HepG2 (cell line): ENCODE data around the gene TMEM229B. TPM values are rescaled to one million over a fixed set of nuclear protein-coding genes. Genes with fewer than 3 reads are reported as not detected.

Source experiments
- ATAC-seq: fragments of 200-7000 bp; cut with Tn5 transposase; 3 replicates; pipeline ENCODE4 v1.9.1; 2020; ENCODE audit warnings: mild to moderate bottlenecking, moderate library complexity
- BruUV-seq: library from RNA; stranded (reverse); fragments of 400-500 nt; replicated peaks from 2 replicates; lab custom pipeline; 2021; lab: Mats Ljungman, UMichigan
- CTCF ChIA-PET: fragments of 300-600 bp; formaldehyde crosslinking; extraction: SDS; loops from one replicate; lab custom pipeline; 2021; ENCODE audit warnings: low total read pairs, inconsistent platforms, low intra/inter-chr PET ratio; lab: Yijun Ruan, JAX
- POLR2A ChIA-PET: fragments of 350-600 bp; sonication (Branson Sonifier 250); formaldehyde crosslinking; loops from one replicate; lab custom pipeline; 2020; ENCODE audit warnings: antibody characterized with exemption, inconsistent platforms; lab: Yijun Ruan, JAX
- DNase-seq: peaks from one replicate; pipeline ENCODE4 v3.0.0-alpha.2; 2015; ENCODE audit warnings: low spot score
- FAIRE-seq: peaks from 3 replicates; lab custom pipeline; 2011; peaks lifted over from hg19 to GRCh38; lab: Jason Lieb, UNC
- H2AFZ ChIP-seq: one replicate; pipeline ENCODE4 v1.6.1; 2011; ENCODE audit warnings: low read length, inconsistent platforms
- H3K27ac ChIP-seq: fragments of 300-600 bp; 3 replicates; pipeline ENCODE4 v1.8.0; 2011; ENCODE audit warnings: mixed run types, mild to moderate bottlenecking, mixed read lengths, low read length, inconsistent platforms; ENCODE audit not compliant: insufficient read depth; ENCODE audit errors: extremely low read length
- H3K27me3 ChIP-seq, 2 experiments: fragments of 200-600 bp in 1 of 2; 2 replicates in 1 of 2; 3 replicates in 1 of 2; pipeline versions ENCODE4 v1.6.0 to v1.8.0; 2011; ENCODE audit warnings: low read length in 2 of 2, mild to moderate bottlenecking in 2 of 2, moderate library complexity in 2 of 2, inconsistent platforms in 1 of 2; ENCODE audit not compliant: insufficient read depth in 2 of 2, control insufficient read depth in 1 of 2
- H3K36me3 ChIP-seq, 2 experiments: fragments of 200-600 bp in 1 of 2; replicated peaks in 1 of 2; 2 replicates in 1 of 2; 3 replicates in 1 of 2; pipeline versions ENCODE4 v1.5.1 to v1.8.0; 2011; ENCODE audit warnings: low read length in 2 of 2, inconsistent platforms in 1 of 2; ENCODE audit not compliant: insufficient read depth in 2 of 2, control insufficient read depth in 1 of 2
- H3K4me1 ChIP-seq: 2 replicates; pipeline ENCODE4 v1.5.1; 2012; ENCODE audit warnings: low read length, inconsistent platforms; ENCODE audit not compliant: insufficient read depth
- H3K4me2 ChIP-seq: 2 replicates; pipeline ENCODE4 v1.6.0; 2011; ENCODE audit warnings: low read depth, low read length, inconsistent platforms
- H3K4me3 ChIP-seq, 3 experiments: fragments of 200-600 bp in 1 of 3; sonication (generic), shearing (Covaris generic) in 1 of 3; replicated peaks in 1 of 3; 2 replicates each; pipeline ENCODE4 v1.5.1; 2011 to 2016; ENCODE audit warnings: low read length in 3 of 3, inconsistent platforms in 2 of 3, low read depth in 2 of 3, mild to moderate bottlenecking in 2 of 3, control low read depth in 1 of 3, mixed read lengths in 1 of 3; ENCODE audit not compliant: insufficient read depth in 1 of 3
- H3K79me2 ChIP-seq: one replicate; pipeline ENCODE4 v1.6.1; 2011; ENCODE audit warnings: low read length, inconsistent platforms; ENCODE audit not compliant: insufficient read depth
- H3K9ac ChIP-seq: 2 replicates; pipeline ENCODE4 v1.6.0; 2011; ENCODE audit warnings: mild to moderate bottlenecking, low read depth, low read length, inconsistent platforms; ENCODE audit not compliant: insufficient read depth
- H3K9me3 ChIP-seq: 2 replicates; pipeline ENCODE4 v1.5.1; 2012; ENCODE audit warnings: mild to moderate bottlenecking, low read length
- H4K20me1 ChIP-seq: 2 replicates; pipeline ENCODE4 v1.6.0; 2011; ENCODE audit warnings: inconsistent platforms, mild to moderate bottlenecking, low read length, moderate library complexity; ENCODE audit not compliant: insufficient read depth
- ASH2L ChIP-seq: fragments of 300-600, 200-600 bp; sonication (generic); IDR thresholded peaks from 2 replicates; pipeline ENCODE4 v1.7.0; 2017; ENCODE audit warnings: low read depth, mild to moderate bottlenecking, moderate library complexity, mixed read lengths, low read length; ENCODE audit not compliant: insufficient read length
- SIN3A ChIP-seq: IDR thresholded peaks from 2 replicates; pipeline ENCODE4 v1.6.1; 2011; ENCODE audit warnings: low read depth, mild to moderate bottlenecking, control low read depth, low read length, borderline replicate concordance
- TP53 ChIP-seq: sonication (generic); formaldehyde crosslinking; conservative IDR thresholded peaks from 2 replicates; pipeline ENCODE4 v1.4.0; 2020; ENCODE audit warnings: missing genetic modification reagents
- ZFP62 ChIP-seq: sonication (generic); formaldehyde crosslinking; IDR thresholded peaks from 2 replicates; pipeline ENCODE4 v1.4.0; 2020; ENCODE audit warnings: missing genetic modification reagents
- ZNF234 ChIP-seq: sonication (generic); formaldehyde crosslinking; conservative IDR thresholded peaks from 2 replicates; pipeline ENCODE4 v1.5.1; 2020; ENCODE audit warnings: mild to moderate bottlenecking, missing genetic modification reagents
- WGBS: methylation state at CpG from one replicate; pipeline ENCODE4 v1.1.6; 2017; ENCODE audit warnings: low lambda C conversion rate; 5-methylcytosine and 5-hydroxymethylcytosine counted together
- in situ Hi-C: cut with HindIII; loops from 2 replicates; pipeline ENCODE4 v1.10.0; 2017; ENCODE audit warnings: low pct_unique_long_range_greater_than_20kb; ENCODE audit not compliant: extremely low pct_ligation_motif_present
- intact Hi-C: fragments of 100-400 bp; cut with micrococcal nuclease; formaldehyde crosslinking; loops from one replicate; pipeline ENCODE4 v1.10.0; 2022; ENCODE audit not compliant: unreplicated experiment
- polyA plus RNA-seq, 8 experiments: library from polyadenylated mRNA; depleted of rRNA in 3 of 8; stranded (reverse) in 7 of 8; unstranded in 1 of 8; fragments of >200 nt; fragmentation: Illumina TruSeq in 4 of 8; extraction: Trizol in 4 of 8; gene quantifications; 2 replicates each; pipeline versions ENCODE4 v1.2.1 to v1.2.3, GENCODE V29; 2011 to 2016; ENCODE audit warnings: low read depth in 4 of 8, missing spikeins in 1 of 8, mixed read lengths in 1 of 8; ENCODE audit not compliant: insufficient read depth in 1 of 8
- total RNA-seq, 5 experiments: library from RNA; depleted of rRNA; stranded (reverse); fragments of >200 nt; fragmentation: Illumina TruSeq; extraction: Trizol; gene quantifications; 2 replicates each; pipeline ENCODE4 v1.2.3, GENCODE V29; 2016; ENCODE audit warnings: low read depth in 1 of 5
- TF ChIP-seq, protein P1 (sequence below): sonication (generic); formaldehyde crosslinking; IDR thresholded peaks from 2 replicates; pipeline ENCODE4 v1.5.0; 2020; ENCODE audit warnings: missing genetic modification reagents
- TF ChIP-seq, protein P2 (sequence below): sonication (generic); formaldehyde crosslinking; IDR thresholded peaks from 2 replicates; pipeline ENCODE4 v1.5.0; 2020; ENCODE audit warnings: mild to moderate bottlenecking, missing genetic modification reagents

Gene TMEM229B
- total and polyA plus RNA-seq, 2 of the 13 experiments (the other 11 are each of a cell fraction or from before 2014, with no cell fraction given) = 0.69 to 1.1 TPM

DNA sequence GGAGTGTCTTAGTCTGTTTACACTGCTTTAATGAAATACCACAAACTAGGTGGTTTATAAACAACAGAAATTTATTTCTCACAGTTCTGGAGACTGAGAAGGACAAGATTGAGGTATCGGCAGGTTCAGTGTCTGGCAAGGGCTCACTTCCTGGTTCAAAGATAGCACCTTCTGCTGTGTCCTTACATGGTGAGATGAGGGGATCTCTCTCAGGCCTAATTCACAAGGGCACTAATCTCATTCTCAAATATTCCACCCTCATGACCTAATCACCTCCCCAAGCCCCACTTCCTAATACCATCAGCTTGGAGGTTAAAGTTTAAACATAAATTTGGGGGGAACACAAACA lies 41.5 kb downstream of the TMEM229B start (continued):
- TF ChIP-seq ZNF234 = no peak
- TF ChIP-seq, protein P1, sequence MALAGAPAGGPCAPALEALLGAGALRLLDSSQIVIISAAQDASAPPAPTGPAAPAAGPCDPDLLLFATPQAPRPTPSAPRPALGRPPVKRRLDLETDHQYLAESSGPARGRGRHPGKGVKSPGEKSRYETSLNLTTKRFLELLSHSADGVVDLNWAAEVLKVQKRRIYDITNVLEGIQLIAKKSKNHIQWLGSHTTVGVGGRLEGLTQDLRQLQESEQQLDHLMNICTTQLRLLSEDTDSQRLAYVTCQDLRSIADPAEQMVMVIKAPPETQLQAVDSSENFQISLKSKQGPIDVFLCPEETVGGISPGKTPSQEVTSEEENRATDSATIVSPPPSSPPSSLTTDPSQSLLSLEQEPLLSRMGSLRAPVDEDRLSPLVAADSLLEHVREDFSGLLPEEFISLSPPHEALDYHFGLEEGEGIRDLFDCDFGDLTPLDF (CRISPR knock-in tag) = no peak
- no peak for TF ChIP-seq SIN3A

DNA sequence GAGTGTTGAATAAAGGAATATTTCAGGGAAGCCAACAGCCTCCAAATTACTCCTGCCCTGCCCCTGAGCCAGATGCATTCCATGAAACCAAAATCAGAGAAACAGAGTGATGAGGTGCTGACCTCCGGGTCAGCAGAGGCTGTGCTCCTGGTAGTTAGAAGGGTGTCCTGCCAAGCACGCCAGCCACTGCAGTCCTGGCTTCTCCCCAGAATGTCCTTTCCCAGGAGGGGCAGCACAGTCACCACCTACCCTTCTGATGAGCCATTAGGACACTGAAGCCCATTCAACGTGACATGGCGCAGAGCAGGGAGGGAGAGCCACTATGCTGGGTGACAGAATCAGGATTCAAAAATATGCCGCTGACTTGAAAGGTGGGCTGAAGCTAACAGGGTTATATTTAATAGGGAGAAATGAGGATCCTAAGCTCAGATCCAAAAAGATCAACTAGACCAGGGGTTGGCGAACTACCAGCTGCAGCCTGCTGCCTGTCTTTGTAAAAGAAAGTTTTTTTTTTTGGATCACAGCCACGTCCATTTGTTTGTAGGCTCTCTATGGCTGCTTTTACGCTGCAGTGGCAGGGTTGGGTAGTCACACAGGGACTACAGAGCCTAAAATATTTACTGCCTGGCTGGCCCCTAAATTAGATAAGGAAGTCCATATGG lies 42.0 kb downstream of the TMEM229B start:
- 27% methylated on average over 8 of the region's 8 CpGs for WGBS
- BruUV-seq = no TSS peak
- Histone ChIP-seq H3K4me2 (no peak overlapping the region; the same call in 1 of the 2 replicates), H3K9me3 (no peaks in the 10 kb centered on the region), H2AFZ (no peak overlapping the region), H3K4me1 (peaks cover 31% of the 10 kb centered on the region), H3K27me3 (peaks cover 0 to under 1% of the 10 kb centered on the region in 2 experiments; a peak in 1 of 5 replicates), H3K9ac (no peak overlapping the region), H3K27ac (no peak overlapping the region), H3K4me3 (no peak overlapping the region), H3K36me3 (no peaks in the 10 kb centered on the region), H4K20me1 (no peaks in the 10 kb centered on the region), H3K79me2 (no peaks in the 10 kb centered on the region)
- intact Hi-C loops (no loop called here), in situ Hi-C loops (no loop called here)
- no peak for DNase-seq
- ATAC-seq = no peak; the same call in 2 of the 3 replicates
- no peak for FAIRE-seq
- CTCF ChIA-PET = no interaction called here
- TF ChIP-seq ASH2L (no peak), ZFP62 (CRISPR knock-in tag) (no peak), TP53 (no peak)
- TF ChIP-seq, protein P2, sequence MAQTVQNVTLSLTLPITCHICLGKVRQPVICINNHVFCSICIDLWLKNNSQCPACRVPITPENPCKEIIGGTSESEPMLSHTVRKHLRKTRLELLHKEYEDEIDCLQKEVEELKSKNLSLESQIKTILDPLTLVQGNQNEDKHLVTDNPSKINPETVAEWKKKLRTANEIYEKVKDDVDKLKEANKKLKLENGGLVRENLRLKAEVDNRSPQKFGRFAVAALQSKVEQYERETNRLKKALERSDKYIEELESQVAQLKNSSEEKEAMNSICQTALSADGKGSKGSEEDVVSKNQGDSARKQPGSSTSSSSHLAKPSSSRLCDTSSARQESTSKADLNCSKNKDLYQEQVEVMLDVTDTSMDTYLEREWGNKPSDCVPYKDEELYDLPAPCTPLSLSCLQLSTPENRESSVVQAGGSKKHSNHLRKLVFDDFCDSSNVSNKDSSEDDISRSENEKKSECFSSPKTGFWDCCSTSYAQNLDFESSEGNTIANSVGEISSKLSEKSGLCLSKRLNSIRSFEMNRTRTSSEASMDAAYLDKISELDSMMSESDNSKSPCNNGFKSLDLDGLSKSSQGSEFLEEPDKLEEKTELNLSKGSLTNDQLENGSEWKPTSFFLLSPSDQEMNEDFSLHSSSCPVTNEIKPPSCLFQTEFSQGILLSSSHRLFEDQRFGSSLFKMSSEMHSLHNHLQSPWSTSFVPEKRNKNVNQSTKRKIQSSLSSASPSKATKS = no peak
- POLR2A ChIA-PET = interaction anchor here (1.0 kb wide), 1 partner anchor 18 kb away, joined by 3 read pairs; no protein-coding TSS in a partner anchor
